ENCODE results near the gene UQCC3. TPM values are rescaled to one million over a fixed set of nuclear protein-coding genes. Genes with fewer than 3 reads are reported as not detected.

Gene UQCC3
- total and polyA plus RNA-seq, 9 of the 15 experiments (the other 6 are each of a cell fraction or from before 2014, with no cell fraction given): 3.3 to 44.3 (median 8.0) TPM

- TF ChIP-seq XRCC4 (IDR thresholded peaks at IDR 0.05; ENCODE audit: extremely low read depth, insufficient read depth, insufficient read length) (no peak), BRF1 (IDR thresholded peaks at IDR 0.05; ENCODE audit: borderline replicate concordance, extremely low read depth, insufficient read length) (no peak), NFXL1 (CRISPR knock-in tag; IDR thresholded peaks at IDR 0.05) (0 out of 2 replicates have a peak, but pooled peaks have one; percentile 2), FOXP1 (CRISPR knock-in tag; IDR thresholded peaks at IDR 0.05) (0 out of 2 replicates have a peak, but pooled peaks have one; percentile 36), MTA3 (IDR thresholded peaks at IDR 0.05; ENCODE audit: borderline replicate concordance) (no peak), SNRNP70 (optimal IDR thresholded peaks at IDR 0.05; ENCODE audit: low read depth, low read length) (peak; percentile 86), CEBPB (tag; IDR thresholded peaks at IDR 0.05) (no peak), RBM34 (IDR thresholded peaks at IDR 0.05; ENCODE audit: borderline replicate concordance, insufficient read depth, low read length) (no peak), NFATC3 (IDR thresholded peaks at IDR 0.05) (0 out of 2 replicates have a peak, but pooled peaks have one; percentile 53), HCFC1 (IDR thresholded peaks at IDR 0.05; ENCODE audit: low read depth, low read length) (no peak), BMI1 (IDR thresholded peaks at IDR 0.05; ENCODE audit: low read length) (no peak), CHD4 (IDR thresholded peaks at IDR 0.05; ENCODE audit: insufficient read depth, insufficient replicate concordance, low read depth, low read length, poor library complexity, severe bottlenecking) (no peak), RUNX1 (IDR thresholded peaks at IDR 0.05; ENCODE audit: low read depth) (no peak), ETV5 (CRISPR knock-in tag; IDR thresholded peaks at IDR 0.05; ENCODE audit: low read depth) (no peak; the same call in 1 of the 2 replicates), EP400 (IDR thresholded peaks at IDR 0.05) (no peak), ZNF507 (tag; conservative IDR thresholded peaks at IDR 0.05) (no peak), ZNF24 (IDR thresholded peaks at IDR 0.05) (no peak), CEBPZ (IDR thresholded peaks at IDR 0.05; ENCODE audit: borderline replicate concordance, low read depth, low read length) (no peak)
- TF ChIP-seq, protein P1, sequence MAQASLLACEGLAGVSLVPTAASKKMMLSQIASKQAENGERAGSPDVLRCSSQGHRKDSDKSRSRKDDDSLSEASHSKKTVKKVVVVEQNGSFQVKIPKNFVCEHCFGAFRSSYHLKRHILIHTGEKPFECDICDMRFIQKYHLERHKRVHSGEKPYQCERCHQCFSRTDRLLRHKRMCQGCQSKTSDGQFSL (CRISPR knock-in tag; IDR thresholded peaks at IDR 0.05): no peak
- TF ChIP-seq, protein P1 (tag; IDR thresholded peaks at IDR 0.05): no peak
- TF ChIP-seq, protein P2, sequence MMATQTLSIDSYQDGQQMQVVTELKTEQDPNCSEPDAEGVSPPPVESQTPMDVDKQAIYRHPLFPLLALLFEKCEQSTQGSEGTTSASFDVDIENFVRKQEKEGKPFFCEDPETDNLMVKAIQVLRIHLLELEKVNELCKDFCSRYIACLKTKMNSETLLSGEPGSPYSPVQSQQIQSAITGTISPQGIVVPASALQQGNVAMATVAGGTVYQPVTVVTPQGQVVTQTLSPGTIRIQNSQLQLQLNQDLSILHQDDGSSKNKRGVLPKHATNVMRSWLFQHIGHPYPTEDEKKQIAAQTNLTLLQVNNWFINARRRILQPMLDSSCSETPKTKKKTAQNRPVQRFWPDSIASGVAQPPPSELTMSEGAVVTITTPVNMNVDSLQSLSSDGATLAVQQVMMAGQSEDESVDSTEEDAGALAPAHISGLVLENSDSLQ (IDR thresholded peaks at IDR 0.05): no peak
- TF ChIP-seq, protein P3, sequence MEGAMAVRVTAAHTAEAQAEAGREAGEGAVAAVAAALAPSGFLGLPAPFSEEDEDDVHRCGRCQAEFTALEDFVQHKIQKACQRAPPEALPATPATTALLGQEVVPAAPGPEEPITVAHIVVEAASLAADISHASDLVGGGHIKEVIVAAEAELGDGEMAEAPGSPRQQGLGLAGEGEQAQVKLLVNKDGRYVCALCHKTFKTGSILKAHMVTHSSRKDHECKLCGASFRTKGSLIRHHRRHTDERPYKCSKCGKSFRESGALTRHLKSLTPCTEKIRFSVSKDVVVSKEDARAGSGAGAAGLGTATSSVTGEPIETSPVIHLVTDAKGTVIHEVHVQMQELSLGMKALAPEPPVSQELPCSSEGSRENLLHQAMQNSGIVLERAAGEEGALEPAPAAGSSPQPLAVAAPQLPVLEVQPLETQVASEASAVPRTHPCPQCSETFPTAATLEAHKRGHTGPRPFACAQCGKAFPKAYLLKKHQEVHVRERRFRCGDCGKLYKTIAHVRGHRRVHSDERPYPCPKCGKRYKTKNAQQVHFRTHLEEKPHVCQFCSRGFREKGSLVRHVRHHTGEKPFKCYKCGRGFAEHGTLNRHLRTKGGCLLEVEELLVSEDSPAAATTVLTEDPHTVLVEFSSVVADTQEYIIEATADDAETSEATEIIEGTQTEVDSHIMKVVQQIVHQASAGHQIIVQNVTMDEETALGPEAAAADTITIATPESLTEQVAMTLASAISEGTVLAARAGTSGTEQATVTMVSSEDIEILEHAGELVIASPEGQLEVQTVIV (CRISPR knock-in tag; IDR thresholded peaks at IDR 0.05; ENCODE audit: borderline replicate concordance): no peak
Measured at GRCh38 chr11:62665599-62666258, 5.7 kb upstream of the UQCC3 start (continued).
